NCI-H82 (cell line): ENCODE measurements around the gene SEMA6A.
A peak's percentile ranks its signal among the peaks of the same experiment; 100 is the strongest.

Source experiments
- DNase-seq: peaks from one replicate; lab custom pipeline; 2025; lab: John Stamatoyannopoulos, UW

SEMA6A gene

GRCh38 chr5:116574367-116575325 is at the start of gene SEMA6A:
Gene SEMA6A, minus strand, starts transcription at chr5:116574823. Its CDS starts 69,879 bp downstream, at chr5:116504944.
- peak; percentile 91 for DNase-seq

GRCh38 chr5:116622375-116623050 is 47.9 kb upstream of the SEMA6A start:
- DNase-seq: no peak

GRCh38 chr5:116621599-116621998 is 47.0 kb upstream of the SEMA6A start:
- no peak for DNase-seq

GRCh38 chr5:116616876-116617275 is 42.3 kb upstream of the SEMA6A start:
- DNase-seq: no peak

- no peak for DNase-seq
These were observed 39.9 kb upstream of the SEMA6A start for GRCh38 chr5:116614603-116614920.

GRCh38 chr5:116613445-116613844 is 38.8 kb upstream of the SEMA6A start:
- no peak for DNase-seq

GRCh38 chr5:116612431-116612830 is 37.8 kb upstream of the SEMA6A start:
- DNase-seq: no peak

- no peak for DNase-seq
These were observed 30.9 kb upstream of the SEMA6A start for GRCh38 chr5:116605310-116606070.

GRCh38 chr5:116604805-116605204 is 30.2 kb upstream of the SEMA6A start:
- DNase-seq: no peak

- DNase-seq: no peak
These were observed 26.3 kb upstream of the SEMA6A start for GRCh38 chr5:116600876-116601275.

GRCh38 chr5:116598911-116599310 is 24.3 kb upstream of the SEMA6A start:
- no peak for DNase-seq

GRCh38 chr5:116595498-116595897 is 20.9 kb upstream of the SEMA6A start:
- no peak for DNase-seq

GRCh38 chr5:116593340-116593739 is 18.7 kb upstream of the SEMA6A start:
- no peak for DNase-seq

GRCh38 chr5:116585227-116585626 is 10.6 kb upstream of the SEMA6A start:
- peak; percentile 10 for DNase-seq

GRCh38 chr5:116583862-116584222 is 9.2 kb upstream of the SEMA6A start:
- peak; percentile 32 for DNase-seq

GRCh38 chr5:116583085-116583861 is 8.7 kb upstream of the SEMA6A start:
- DNase-seq: no peak

- DNase-seq: no peak
These were observed 7.3 kb upstream of the SEMA6A start for GRCh38 chr5:116581910-116582309.

GRCh38 chr5:116579144-116579543 is 4.5 kb upstream of the SEMA6A start:
- no peak for DNase-seq

- no peak for DNase-seq
These were observed 4.1 kb upstream of the SEMA6A start for GRCh38 chr5:116578676-116579075.

- DNase-seq: no peak
These were observed 2.6 kb upstream of the SEMA6A start for GRCh38 chr5:116577064-116577788.

- peak; percentile 8 for DNase-seq
These were observed 1.6 kb upstream of the SEMA6A start for GRCh38 chr5:116576053-116576713.
